AG04450 (cell line): Measurements from ENCODE around the gene CDK16. TPM values are rescaled to one million over a fixed set of nuclear protein-coding genes. Genes with fewer than 3 reads are reported as not detected.

ENCODE experiments used
- CTCF ChIA-PET: fragments of 300-600, 350-600 bp; formaldehyde crosslinking; extraction: SDS; loops from one replicate; lab custom pipeline; 2022; ENCODE audit warnings: antibody characterized with exemption, inconsistent platforms; lab: Charles Lee
- POLR2A ChIA-PET: fragments of 350-600 bp; formaldehyde crosslinking; extraction: SDS; loops from one replicate; lab custom pipeline; 2021; ENCODE audit warnings: antibody characterized with exemption, inconsistent platforms; lab: Yijun Ruan, JAX
- DNase-seq: peaks from one replicate; pipeline ENCODE4 v3.0.0-alpha.2; 2011; ENCODE audit warnings: low read depth, low spot score
- H3K27ac ChIP-seq: one replicate; pipeline ENCODE4 v1.5.1; 2012; ENCODE audit warnings: low read depth, low read length, control low read depth
- H3K27me3 ChIP-seq: one replicate; pipeline ENCODE4 v1.6.0; 2012; ENCODE audit warnings: low read length; ENCODE audit not compliant: control insufficient read depth, insufficient read depth
- H3K4me3 ChIP-seq: 2 replicates; pipeline ENCODE4 v1.5.1; 2011; ENCODE audit warnings: mild to moderate bottlenecking, low read depth, low read length, control low read depth
- H3K9me3 ChIP-seq: 2 replicates; pipeline ENCODE4 v1.5.1; 2012; ENCODE audit warnings: low read length; ENCODE audit not compliant: control insufficient read depth, insufficient read depth
- polyA plus RNA-seq: library from polyadenylated mRNA; depleted of rRNA; stranded (reverse); fragments of >200 nt; gene quantifications from 2 replicates; pipeline ENCODE4 v1.2.3, GENCODE V29; 2011
- TF ChIP-seq, protein P1 (sequence below): IDR thresholded peaks from 2 replicates; pipeline ENCODE4 v1.5.1; 2011; ENCODE audit warnings: low read depth, low read length, control low read depth, inconsistent platforms

Gene CDK16
- polyA plus RNA-seq, 1 experiment, result 89.9 TPM

DNA sequence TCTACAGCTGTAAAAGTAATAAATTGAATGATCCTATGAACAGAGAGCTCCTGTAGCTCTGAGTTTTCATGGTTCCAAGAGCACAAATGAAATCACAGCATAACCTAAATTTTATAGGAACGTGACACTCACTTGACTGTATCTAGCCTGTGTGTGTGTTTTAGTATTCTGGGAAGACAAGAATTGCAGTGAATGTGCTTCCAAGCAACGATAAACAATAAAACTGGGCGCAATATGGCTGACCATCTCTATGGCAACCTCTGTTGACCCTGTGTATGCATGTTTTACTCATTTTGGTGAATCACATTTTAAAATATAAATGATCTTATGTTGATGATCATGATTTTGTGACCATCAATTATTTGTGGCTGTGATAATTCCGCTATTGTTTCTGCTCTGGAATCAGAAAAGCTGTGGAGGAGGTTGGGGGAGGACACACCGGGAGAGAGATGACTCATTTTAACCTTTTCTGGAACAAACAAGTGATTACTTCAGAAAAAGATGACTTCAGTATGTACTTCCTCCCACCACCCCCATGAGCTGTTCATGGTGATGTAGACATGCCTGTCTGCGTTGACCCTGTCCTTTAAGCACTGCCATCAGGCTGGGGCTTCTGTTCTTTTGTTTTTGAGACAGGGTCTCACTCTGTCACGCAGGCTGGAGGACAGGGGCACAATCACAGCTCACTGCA, 46.1 kb downstream of the CDK16 start:
- POLR2A ChIA-PET, result interaction anchor here (0.9 to 1.2 kb wide), 2 partner anchors 20 to 32 kb away, joined by 3 to 4 read pairs; partner anchors contain the start of gene USP11
- CTCF ChIA-PET, result interaction anchor here (1.1 kb wide), 1 partner anchor 47 kb away, joined by 3 read pairs; no protein-coding TSS in a partner anchor
- no peak for DNase-seq

DNA sequence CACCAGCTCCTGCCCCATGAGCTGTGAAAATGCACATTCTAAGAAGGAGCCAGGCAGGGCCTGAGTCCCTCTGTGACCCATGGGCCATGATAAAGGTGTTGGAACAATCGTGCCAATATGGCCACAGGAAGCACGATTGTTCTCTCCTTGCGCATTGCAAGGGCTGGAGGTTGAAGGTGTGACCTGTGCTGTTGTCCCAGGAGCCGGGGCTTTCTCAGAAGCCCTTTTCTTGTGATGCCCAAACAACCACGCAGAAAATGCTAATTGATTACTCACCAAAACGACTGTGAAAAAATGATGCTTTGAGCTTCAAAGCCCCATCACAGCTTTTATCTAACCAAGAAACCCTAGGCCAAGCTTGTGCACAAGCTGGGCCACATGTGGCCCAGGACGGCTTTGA, 48.2 kb downstream of the CDK16 start:
- TF ChIP-seq, protein P1, sequence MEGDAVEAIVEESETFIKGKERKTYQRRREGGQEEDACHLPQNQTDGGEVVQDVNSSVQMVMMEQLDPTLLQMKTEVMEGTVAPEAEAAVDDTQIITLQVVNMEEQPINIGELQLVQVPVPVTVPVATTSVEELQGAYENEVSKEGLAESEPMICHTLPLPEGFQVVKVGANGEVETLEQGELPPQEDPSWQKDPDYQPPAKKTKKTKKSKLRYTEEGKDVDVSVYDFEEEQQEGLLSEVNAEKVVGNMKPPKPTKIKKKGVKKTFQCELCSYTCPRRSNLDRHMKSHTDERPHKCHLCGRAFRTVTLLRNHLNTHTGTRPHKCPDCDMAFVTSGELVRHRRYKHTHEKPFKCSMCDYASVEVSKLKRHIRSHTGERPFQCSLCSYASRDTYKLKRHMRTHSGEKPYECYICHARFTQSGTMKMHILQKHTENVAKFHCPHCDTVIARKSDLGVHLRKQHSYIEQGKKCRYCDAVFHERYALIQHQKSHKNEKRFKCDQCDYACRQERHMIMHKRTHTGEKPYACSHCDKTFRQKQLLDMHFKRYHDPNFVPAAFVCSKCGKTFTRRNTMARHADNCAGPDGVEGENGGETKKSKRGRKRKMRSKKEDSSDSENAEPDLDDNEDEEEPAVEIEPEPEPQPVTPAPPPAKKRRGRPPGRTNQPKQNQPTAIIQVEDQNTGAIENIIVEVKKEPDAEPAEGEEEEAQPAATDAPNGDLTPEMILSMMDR, result no peak
- no peaks in the 10 kb centered on the region for H3K27me3 ChIP-seq
- ChIA-PET POLR2A (no interaction called here), CTCF (no interaction called here)
- no peak for DNase-seq
- no peak overlapping the region for H3K4me3 ChIP-seq
- no peaks in the 10 kb centered on the region for H3K9me3 ChIP-seq
- no peak overlapping the region for H3K27ac ChIP-seq

More for the DNA sequence above, 46.1 kb downstream of the CDK16 start:
- TF ChIP-seq, protein P1, result no peak
- Histone ChIP-seq H3K27me3 (no peaks in the 10 kb centered on the region), H3K4me3 (no peak overlapping the region), H3K9me3 (no peaks in the 10 kb centered on the region), H3K27ac (no peak overlapping the region)

DNA sequence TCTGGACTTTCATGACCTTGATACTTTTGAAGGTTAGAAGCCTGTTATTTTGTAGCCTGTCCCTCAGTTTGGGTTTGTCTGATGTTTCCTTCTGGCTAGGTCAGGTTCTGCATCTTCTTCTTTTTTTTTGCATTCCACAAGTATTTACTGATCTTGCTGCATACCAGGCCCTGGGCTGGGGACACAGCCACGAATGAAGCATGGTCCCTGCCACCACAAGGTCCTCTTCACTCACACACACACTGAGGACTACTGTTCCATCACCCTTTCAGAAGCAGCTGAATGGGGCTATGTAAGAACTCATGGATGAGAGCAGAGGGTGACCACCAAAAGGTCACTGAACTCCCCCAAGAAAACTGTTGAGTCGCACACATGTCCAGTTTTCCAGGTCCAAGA, 53.5 kb downstream of the CDK16 start:
- TF ChIP-seq, protein P1, result no peak
- CTCF ChIA-PET, result no interaction called here
- Histone ChIP-seq H3K27ac (no peak overlapping the region), H3K4me3 (no peak overlapping the region), H3K9me3 (no peaks in the 10 kb centered on the region), H3K27me3 (no peaks in the 10 kb centered on the region)
- POLR2A ChIA-PET, result interaction anchor here (0.7 kb wide), 1 partner anchor 1860 kb away, joined by 6 read pairs; no protein-coding TSS in a partner anchor
- DNase-seq, result no peak

DNA sequence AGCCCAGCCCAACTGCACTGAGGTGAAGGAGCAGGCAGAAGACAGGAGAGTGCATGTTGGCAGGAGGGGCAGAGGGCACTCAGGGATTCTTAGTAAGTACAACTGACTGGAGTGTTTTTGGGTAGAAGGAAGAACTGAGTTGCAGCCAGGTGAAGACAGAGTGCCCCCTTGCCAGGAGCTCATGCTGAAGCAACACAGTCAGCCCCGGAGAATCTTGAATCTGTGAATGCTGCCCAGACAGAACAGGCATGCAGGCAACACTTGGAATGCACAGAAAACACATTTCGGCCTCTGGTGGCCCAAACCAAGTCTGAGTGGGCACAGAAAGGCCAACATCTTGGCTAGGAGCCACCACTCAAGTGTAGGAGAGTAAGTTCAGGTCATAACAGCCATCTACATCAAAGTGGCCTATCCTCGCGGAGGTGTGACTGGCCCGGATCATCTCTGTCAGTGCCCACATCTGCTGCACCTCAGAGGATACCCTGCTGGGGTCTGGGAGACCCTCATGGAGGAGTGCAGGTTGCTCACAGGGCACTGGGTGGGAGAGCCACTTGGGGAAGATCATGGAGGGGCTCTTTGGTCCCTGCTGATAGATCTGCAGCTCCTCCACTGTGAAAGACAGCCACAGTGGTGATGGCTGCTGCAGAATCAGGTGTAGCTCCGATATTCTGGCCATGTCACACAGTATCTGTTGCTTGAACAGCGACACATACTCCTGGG, 54.7 kb downstream of the CDK16 start:
- CTCF ChIA-PET, result no interaction called here

More for the DNA sequence above, 54.7 kb downstream of the CDK16 start:
- TF ChIP-seq, protein P1, result no peak
- H3K4me3 ChIP-seq, result no peak overlapping the region
- no peaks in the 10 kb centered on the region for H3K9me3 ChIP-seq
- POLR2A ChIA-PET, result no interaction called here
- H3K27me3 ChIP-seq, result no peaks in the 10 kb centered on the region
- no peak for DNase-seq
- H3K27ac ChIP-seq, result no peak overlapping the region
